HG03045 (cell line): ENCODE data around the gene THY1.
"Not testable (repeated sequence)": the region's sequence is repeated elsewhere in the genome, so short reads cannot be mapped to it uniquely, and the experiment has no call there.

Experiments
- ATAC-seq: cut with Tn5 transposase; IDR thresholded peaks from one replicate; pipeline ENCODE4 v1.9.1; 2021; ENCODE audit warnings: mild to moderate bottlenecking, moderate library complexity; ENCODE audit not compliant: unreplicated experiment

Gene THY1

GRCh38 chr11:119419834-119420492 lies 3.0 kb downstream of the THY1 start:
- no peak for ATAC-seq

- ATAC-seq = no peak
Observed at GRCh38 chr11:119419246-119419645, 3.7 kb downstream of the THY1 start.

GRCh38 chr11:119418759-119419158 lies 4.2 kb downstream of the THY1 start:
- no peak for ATAC-seq

- no peak for ATAC-seq
Observed at GRCh38 chr11:119417726-119418540, 5.0 kb downstream of the THY1 start.

- ATAC-seq = no peak
Observed at GRCh38 chr11:119416606-119417580, 6.1 kb downstream of the THY1 start.

- ATAC-seq = no peak
Observed at GRCh38 chr11:119415966-119416365, 7.0 kb downstream of the THY1 start.

GRCh38 chr11:119415517-119415916 lies 7.5 kb downstream of the THY1 start:
- ATAC-seq = no peak

GRCh38 chr11:119414734-119415133 lies 8.2 kb downstream of the THY1 start:
- ATAC-seq = no peak

GRCh38 chr11:119414321-119414720 lies 8.7 kb downstream of the THY1 start:
- ATAC-seq = no peak

GRCh38 chr11:119412072-119412471 lies 10.9 kb downstream of the THY1 start:
- ATAC-seq = no peak

GRCh38 chr11:119410501-119410900 lies 12.5 kb downstream of the THY1 start:
- no peak for ATAC-seq

GRCh38 chr11:119409731-119410130 lies 13.2 kb downstream of the THY1 start:
- ATAC-seq = no peak

- ATAC-seq = no peak
Observed at GRCh38 chr11:119406005-119406404, 17.0 kb downstream of the THY1 start.

GRCh38 chr11:119405448-119405847 lies 17.5 kb downstream of the THY1 start:
- ATAC-seq = not testable (repeated sequence)

GRCh38 chr11:119404872-119405271 lies 18.1 kb downstream of the THY1 start:
- no peak for ATAC-seq

GRCh38 chr11:119403021-119403420 lies 20.0 kb downstream of the THY1 start:
- ATAC-seq = no peak

GRCh38 chr11:119402470-119402869 lies 20.5 kb downstream of the THY1 start:
- no peak for ATAC-seq

GRCh38 chr11:119400860-119401259 lies 22.1 kb downstream of the THY1 start:
- ATAC-seq = no peak

GRCh38 chr11:119397740-119398139 lies 25.2 kb downstream of the THY1 start:
- ATAC-seq = no peak

- no peak for ATAC-seq
Observed at GRCh38 chr11:119396835-119397234, 26.1 kb downstream of the THY1 start.

- no peak for ATAC-seq
Observed at GRCh38 chr11:119391275-119391674, 31.7 kb downstream of the THY1 start.
